ENCODE results near the gene OR5B3.

DNA sequence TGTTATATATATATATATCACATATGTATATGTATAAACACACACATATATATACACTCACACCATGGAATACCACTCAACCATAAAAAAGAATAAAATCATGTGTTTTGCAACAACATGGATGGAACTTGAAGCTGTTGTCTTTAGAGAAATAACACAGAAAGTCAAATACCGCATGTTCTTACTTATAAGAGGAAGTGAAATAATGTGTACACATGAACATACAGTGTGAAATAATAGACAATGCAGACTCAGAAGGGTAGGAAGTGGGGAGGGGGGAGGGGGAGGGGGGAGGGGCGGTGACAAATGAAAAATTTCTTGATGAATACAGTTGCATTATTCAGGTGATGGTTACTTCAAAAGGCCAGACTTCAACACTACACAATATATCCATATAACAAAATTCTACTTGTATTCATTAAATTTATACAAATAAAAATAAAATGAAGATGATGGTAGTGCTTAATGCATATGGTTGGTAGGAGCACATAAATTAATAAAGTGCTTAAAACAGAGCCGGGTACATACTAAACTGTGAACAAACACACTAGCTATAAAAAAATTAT, 27.0 kb upstream of the OR5B3 start:
- TF ChIP-seq, protein P1, sequence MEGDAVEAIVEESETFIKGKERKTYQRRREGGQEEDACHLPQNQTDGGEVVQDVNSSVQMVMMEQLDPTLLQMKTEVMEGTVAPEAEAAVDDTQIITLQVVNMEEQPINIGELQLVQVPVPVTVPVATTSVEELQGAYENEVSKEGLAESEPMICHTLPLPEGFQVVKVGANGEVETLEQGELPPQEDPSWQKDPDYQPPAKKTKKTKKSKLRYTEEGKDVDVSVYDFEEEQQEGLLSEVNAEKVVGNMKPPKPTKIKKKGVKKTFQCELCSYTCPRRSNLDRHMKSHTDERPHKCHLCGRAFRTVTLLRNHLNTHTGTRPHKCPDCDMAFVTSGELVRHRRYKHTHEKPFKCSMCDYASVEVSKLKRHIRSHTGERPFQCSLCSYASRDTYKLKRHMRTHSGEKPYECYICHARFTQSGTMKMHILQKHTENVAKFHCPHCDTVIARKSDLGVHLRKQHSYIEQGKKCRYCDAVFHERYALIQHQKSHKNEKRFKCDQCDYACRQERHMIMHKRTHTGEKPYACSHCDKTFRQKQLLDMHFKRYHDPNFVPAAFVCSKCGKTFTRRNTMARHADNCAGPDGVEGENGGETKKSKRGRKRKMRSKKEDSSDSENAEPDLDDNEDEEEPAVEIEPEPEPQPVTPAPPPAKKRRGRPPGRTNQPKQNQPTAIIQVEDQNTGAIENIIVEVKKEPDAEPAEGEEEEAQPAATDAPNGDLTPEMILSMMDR (IDR thresholded peaks at IDR 0.05 in 8 of 11, conservative IDR thresholded peaks at IDR 0.05 in 3 of 11) = no peak
- TF ChIP-seq POLR2A (IDR thresholded peaks at IDR 0.05) (no peak), POLR2AphosphoS5 (IDR thresholded peaks at IDR 0.05) (no peak)
